Mesothelial cell of epicardium (in vitro differentiated cells): ENCODE data around the gene TOGARAM2. TPM values are rescaled to one million over a fixed set of nuclear protein-coding genes. Genes with fewer than 3 reads are reported as not detected.

Source experiments
- DNase-seq, 2 experiments: peaks; one replicate each; pipeline ENCODE4 v3.0.0; 2021; ENCODE audit warnings: low spot score in 2 of 2; ENCODE audit not compliant: unreplicated experiment in 2 of 2
- H3K27ac Mint-ChIP-seq: 2 replicates; pipeline ENCODE4 v1.8.0; 2021; ENCODE audit warnings: mixed read lengths
- H3K27me3 Mint-ChIP-seq: 2 replicates; pipeline ENCODE4 v1.8.0; 2021; ENCODE audit warnings: low read depth, mixed read lengths
- H3K36me3 Mint-ChIP-seq: 2 replicates; pipeline ENCODE4 v1.8.0; 2021; ENCODE audit warnings: mixed read lengths
- H3K4me1 Mint-ChIP-seq: 2 replicates; pipeline ENCODE4 v1.8.0; 2021; ENCODE audit warnings: mixed read lengths
- H3K4me3 Mint-ChIP-seq: 2 replicates; pipeline ENCODE4 v1.8.0; 2021; ENCODE audit warnings: mild to moderate bottlenecking, moderate library complexity, mixed read lengths
- H3K9me3 Mint-ChIP-seq: 2 replicates; pipeline ENCODE4 v1.8.0; 2021; ENCODE audit warnings: mixed read lengths
- total RNA-seq: library from RNA; stranded (reverse); gene quantifications from 3 replicates; pipeline ENCODE4 v1.2.1, GENCODE V29; 2021
- TF ChIP-seq, protein P1 (sequence below): fragments of 200-600 bp; sonication (generic); IDR thresholded peaks from one replicate; pipeline ENCODE4 v1.5.0; 2021; ENCODE audit warnings: antibody characterized with exemption; ENCODE audit not compliant: unreplicated experiment

TOGARAM2 gene
- total RNA-seq, 1 donor from 2014 or later: 0.40 TPM

DNA sequence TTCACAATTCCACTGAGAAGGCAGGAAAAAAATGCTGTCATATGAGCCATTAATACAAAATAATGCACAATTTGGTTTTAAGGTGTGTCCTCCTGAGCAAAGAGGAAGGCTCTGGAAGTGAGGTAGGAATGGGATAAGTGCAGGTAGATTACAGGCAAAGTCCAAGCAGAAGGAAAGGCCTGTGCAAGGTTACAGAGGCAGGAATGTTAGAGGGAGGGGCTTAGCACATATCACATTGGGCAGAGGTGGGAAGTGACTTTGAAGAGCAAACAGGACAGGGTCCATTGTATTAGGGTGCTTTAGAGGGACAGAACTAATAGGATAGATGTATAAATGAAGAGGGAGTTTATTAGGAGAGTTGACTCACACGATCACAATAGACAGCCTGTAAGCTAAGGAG is 119.5 kb downstream of the TOGARAM2 start:
- Mint-ChIP-seq H3K36me3 (no peaks in the 10 kb centered on the region), H3K27ac (no peak overlapping the region), H3K27me3 (no peaks in the 10 kb centered on the region), H3K9me3 (peaks cover 6% of the 10 kb centered on the region), H3K4me1 (no peaks in the 10 kb centered on the region), H3K4me3 (no peak overlapping the region)
- DNase-seq: no peak
- TF ChIP-seq, protein P1, sequence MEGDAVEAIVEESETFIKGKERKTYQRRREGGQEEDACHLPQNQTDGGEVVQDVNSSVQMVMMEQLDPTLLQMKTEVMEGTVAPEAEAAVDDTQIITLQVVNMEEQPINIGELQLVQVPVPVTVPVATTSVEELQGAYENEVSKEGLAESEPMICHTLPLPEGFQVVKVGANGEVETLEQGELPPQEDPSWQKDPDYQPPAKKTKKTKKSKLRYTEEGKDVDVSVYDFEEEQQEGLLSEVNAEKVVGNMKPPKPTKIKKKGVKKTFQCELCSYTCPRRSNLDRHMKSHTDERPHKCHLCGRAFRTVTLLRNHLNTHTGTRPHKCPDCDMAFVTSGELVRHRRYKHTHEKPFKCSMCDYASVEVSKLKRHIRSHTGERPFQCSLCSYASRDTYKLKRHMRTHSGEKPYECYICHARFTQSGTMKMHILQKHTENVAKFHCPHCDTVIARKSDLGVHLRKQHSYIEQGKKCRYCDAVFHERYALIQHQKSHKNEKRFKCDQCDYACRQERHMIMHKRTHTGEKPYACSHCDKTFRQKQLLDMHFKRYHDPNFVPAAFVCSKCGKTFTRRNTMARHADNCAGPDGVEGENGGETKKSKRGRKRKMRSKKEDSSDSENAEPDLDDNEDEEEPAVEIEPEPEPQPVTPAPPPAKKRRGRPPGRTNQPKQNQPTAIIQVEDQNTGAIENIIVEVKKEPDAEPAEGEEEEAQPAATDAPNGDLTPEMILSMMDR: no peak

Other genes with a start within 250 kb of the TOGARAM2 start
- 158 to 161 TPM (median 160 TPM) in 3 replicates for gene PPP1CB, start 229.5 kb upstream of the TOGARAM2 start, total RNA-seq
- gene SPDYA, start 170.5 kb upstream of the TOGARAM2 start, total RNA-seq: 1.3 to 2.0 TPM (median 1.7 TPM) in 3 replicates
- gene TRMT61B, start 111.0 kb upstream of the TOGARAM2 start, total RNA-seq: 18.6 to 19.2 TPM (median 19.1 TPM) in 3 replicates
- gene WDR43, start 86.6 kb upstream of the TOGARAM2 start, total RNA-seq: 65.3 to 66.9 TPM (median 65.5 TPM) in 3 replicates
- gene PCARE, start 93.2 kb downstream of the TOGARAM2 start, total RNA-seq: 0.07 to 0.22 TPM (median 0.09 TPM) in 3 replicates
- gene CLIP4, start 134.1 kb downstream of the TOGARAM2 start, total RNA-seq: 28.7 to 31.7 TPM (median 28.8 TPM) in 3 replicates